Left renal pelvis (tissue), 4 donors: ENCODE measurements around the gene CWC27. TPM values are rescaled to one million over a fixed set of nuclear protein-coding genes. Genes with fewer than 3 reads are reported as not detected.

Experiments used
- DNase-seq, 4 donors: peaks; one replicate each; pipeline ENCODE4 v3.0.0-alpha.2; 2013; ENCODE audit warnings: low read depth in 4 of 4, low spot score in 3 of 4
- polyA plus RNA-seq, 4 donors: library from polyadenylated mRNA; unstranded; fragments of 120-200 nt; gene quantifications; one replicate each; pipeline ENCODE4 v1.2.1, GENCODE V29; 2013; ENCODE audit not compliant: insufficient read length in 4 of 4

The CWC27 gene
- polyA plus RNA-seq, 4 donors: 33.1 to 46.9 (median 37.6) TPM

DNA sequence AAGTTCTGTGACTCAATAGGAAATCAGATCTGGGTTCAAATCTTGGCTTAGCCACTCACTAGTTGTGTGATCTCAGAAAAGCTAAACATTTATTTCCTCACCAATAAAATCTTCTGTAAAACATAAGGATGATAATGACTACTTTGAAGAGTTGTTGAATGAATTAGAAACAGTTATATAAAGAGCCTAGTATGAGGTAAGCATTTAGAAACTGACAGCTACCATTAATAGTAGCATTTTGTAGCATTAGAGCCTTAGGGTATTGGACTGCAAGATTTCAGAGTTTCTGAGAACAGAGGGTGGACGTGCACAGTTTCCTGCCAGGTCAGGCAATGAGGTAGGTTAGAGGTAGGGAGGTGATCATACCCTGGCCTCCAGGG is 293.2 kb downstream of the CWC27 start:
- DNase-seq: no peak

DNA sequence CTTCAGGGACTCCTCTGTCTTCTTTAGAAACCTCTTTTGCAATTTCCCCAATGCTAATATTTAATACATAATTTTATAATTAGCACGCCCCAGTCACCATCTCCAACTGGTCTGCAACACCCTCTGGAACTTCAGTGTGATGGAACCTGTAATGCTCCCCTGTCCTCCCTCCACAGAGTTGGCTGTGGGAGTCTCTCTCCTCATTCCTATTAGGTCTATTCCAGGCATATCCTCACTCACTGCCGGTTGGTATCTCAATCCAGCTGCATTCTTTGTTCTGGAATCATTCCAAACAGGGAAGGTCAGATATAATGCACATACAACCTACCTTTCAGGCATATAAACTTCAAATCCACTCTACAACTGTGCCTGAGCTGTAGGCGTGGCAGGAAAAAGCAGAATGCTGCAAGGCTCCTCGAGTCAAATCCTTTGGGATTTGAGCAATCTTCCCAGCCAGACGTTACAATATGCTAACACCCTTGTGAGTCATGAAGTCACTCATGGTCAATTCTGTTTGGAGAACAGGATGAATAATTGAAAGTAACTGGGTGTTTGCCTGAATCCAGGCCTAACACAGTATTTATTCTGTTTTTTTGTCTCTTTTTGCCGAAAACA is 293.8 kb downstream of the CWC27 start:
- no peak for DNase-seq

DNA sequence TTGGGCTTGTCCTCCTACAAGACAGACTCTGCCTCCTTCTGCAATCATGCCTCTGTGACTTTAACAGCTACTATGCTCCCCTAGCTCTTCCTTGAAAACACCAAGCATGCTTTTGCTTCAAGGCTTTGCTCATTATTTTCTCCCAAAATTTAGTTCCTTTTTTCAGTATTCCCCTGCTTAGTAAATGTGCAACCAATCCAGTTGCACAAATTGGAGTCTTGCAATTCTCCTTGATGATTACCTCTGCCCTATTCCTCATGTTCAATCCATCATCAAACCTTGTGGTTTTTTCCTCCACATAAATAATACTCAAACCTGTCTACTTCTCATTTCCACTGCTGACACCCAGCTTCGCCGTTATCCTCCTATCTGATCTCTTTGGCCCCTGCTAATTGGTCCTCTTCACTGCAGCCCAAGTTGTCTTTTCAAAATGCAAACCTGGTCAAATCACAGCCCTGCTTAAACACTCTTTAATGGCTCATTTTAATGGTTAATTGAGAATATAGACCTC is 296.3 kb downstream of the CWC27 start:
- DNase-seq: no peak

DNA sequence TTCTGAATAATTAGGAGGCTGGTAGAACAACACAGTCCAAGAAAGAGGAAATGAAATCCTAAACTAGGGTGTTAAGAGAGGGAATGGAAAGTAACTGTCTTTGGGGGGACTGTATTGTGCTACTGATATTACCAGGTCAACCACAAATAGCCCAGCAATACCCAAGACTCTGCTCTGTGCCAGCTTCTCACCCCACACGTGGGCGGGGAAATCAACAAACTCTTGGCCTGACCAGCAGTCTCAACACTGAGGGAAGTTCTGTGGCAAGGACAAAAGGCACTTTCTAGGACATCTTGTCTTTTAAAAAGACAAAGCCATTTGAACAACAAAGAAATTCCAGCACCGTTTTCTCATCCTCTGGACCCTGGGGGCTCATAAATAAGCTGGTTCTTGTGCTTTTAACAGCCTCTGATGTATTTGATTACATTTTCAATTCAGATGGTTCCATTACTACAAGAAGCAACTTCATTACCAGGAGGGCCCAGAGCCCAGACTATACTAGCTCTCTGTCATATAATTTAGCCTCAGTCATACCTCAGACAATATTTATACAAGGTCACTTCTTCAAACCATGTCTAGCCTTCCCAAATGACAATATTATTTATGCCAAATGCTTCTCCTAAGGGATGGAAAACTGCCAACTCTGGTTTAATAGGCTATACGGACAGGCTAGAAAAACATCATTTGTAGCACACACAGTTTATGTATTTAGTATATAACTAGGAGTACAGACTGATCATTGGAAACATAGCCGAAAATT is 297.8 kb downstream of the CWC27 start:
- DNase-seq: no peak

DNA sequence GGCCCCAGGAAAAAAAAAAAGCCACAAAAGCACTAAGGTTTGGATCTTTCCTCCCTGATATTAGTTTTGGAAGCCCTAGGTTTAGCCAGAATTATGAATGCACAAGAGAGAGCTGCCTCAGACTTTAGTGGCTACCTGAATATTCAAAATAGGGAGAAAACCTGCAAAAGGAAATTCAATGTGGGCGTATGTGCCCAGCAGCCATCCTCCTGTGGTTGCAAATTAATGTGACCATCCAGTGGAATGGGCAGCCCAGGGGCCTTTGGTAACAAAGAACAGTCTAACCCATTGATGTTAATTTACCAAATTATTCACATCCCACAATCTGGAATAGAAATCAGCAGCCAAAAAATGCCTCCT is 298.4 kb downstream of the CWC27 start:
- no peak for DNase-seq

Other genes starting within 250 kb of the CWC27 start
- under 1 TPM in 1 of 4 donors, not detected in 3; 0.34 TPM for gene SHISAL2B, start 78.4 kb upstream of the CWC27 start, polyA plus RNA-seq
- gene SREK1IP1, start 239 bp upstream of the CWC27 start, polyA plus RNA-seq: 10 to 100 TPM; 16.1 to 25.7 (median 22.7) TPM